Activated CD8-positive, alpha-beta memory T cell treated with anti-CD3 and anti-CD28 coated beads, Interleukin-2, amount 50 U/mL, for 1 hour (primary cell): ENCODE measurements around the gene COL8A1.
"Not testable (repeated sequence)": the region's sequence is repeated elsewhere in the genome, so short reads cannot be mapped to it uniquely, and the experiment has no call there.

Source experiments
- DNase-seq: peaks from one replicate; pipeline ENCODE4 v3.0.0-alpha.2; 2020; ENCODE audit errors: extremely low read depth

The COL8A1 gene

GRCh38 chr3:99799422-99799821 lies 161.0 kb downstream of the COL8A1 start:
- DNase-seq = no peak

- DNase-seq = no peak
Observed at GRCh38 chr3:99803297-99803696, 164.9 kb downstream of the COL8A1 start.

GRCh38 chr3:99805160-99805559 lies 166.8 kb downstream of the COL8A1 start:
- no peak for DNase-seq

- DNase-seq = no peak
Observed at GRCh38 chr3:99808163-99808794, 169.9 kb downstream of the COL8A1 start.

GRCh38 chr3:99809565-99809964 lies 171.2 kb downstream of the COL8A1 start:
- no peak for DNase-seq

GRCh38 chr3:99810403-99810802 lies 172.0 kb downstream of the COL8A1 start:
- DNase-seq = no peak

- peak; percentile 1 for DNase-seq
Observed at GRCh38 chr3:99817047-99817436, 178.6 kb downstream of the COL8A1 start.

GRCh38 chr3:99817437-99818240 lies 179.2 kb downstream of the COL8A1 start, which contains the start of gene CMSS1:
Gene CMSS1 (plus strand): TSS chr3:99817862.
- peak; percentile 91 for DNase-seq

- DNase-seq = no peak
Observed at GRCh38 chr3:99818818-99819217, 180.4 kb downstream of the COL8A1 start.

- DNase-seq = no peak
Observed at GRCh38 chr3:99823723-99824711, 185.6 kb downstream of the COL8A1 start.

GRCh38 chr3:99825004-99825640 lies 186.7 kb downstream of the COL8A1 start:
- no peak for DNase-seq

- no peak for DNase-seq
Observed at GRCh38 chr3:99829844-99830243, 191.4 kb downstream of the COL8A1 start.

- no peak for DNase-seq
Observed at GRCh38 chr3:99833617-99834205, 195.3 kb downstream of the COL8A1 start.

GRCh38 chr3:99834211-99834957 lies 196.0 kb downstream of the COL8A1 start:
- DNase-seq = no peak

GRCh38 chr3:99836681-99837080 lies 198.3 kb downstream of the COL8A1 start:
- no peak for DNase-seq

GRCh38 chr3:99837715-99838114 lies 199.3 kb downstream of the COL8A1 start:
- no peak for DNase-seq

- DNase-seq = no peak
Observed at GRCh38 chr3:99838755-99839154, 200.4 kb downstream of the COL8A1 start.

GRCh38 chr3:99839613-99840012 lies 201.2 kb downstream of the COL8A1 start:
- DNase-seq = no peak

- DNase-seq = not testable (repeated sequence)
Observed at GRCh38 chr3:99841949-99842348, 203.6 kb downstream of the COL8A1 start.

- DNase-seq = no peak
Observed at GRCh38 chr3:99842826-99843589, 204.6 kb downstream of the COL8A1 start.
